Epithelial cell of proximal tubule (primary cell): ENCODE measurements around the gene HAUS1. TPM values are rescaled to one million over a fixed set of nuclear protein-coding genes. Genes with fewer than 3 reads are reported as not detected.
"Not testable (repeated sequence)": the region's sequence is repeated elsewhere in the genome, so short reads cannot be mapped to it uniquely, and the experiment has no call there.

Source experiments
- DNase-seq: peaks from one replicate; pipeline ENCODE4 v3.0.0-alpha.2; 2011; ENCODE audit warnings: low read depth
- H3K4me3 ChIP-seq: 2 replicates; pipeline ENCODE4 v1.5.1; 2011; ENCODE audit warnings: low read depth, mild to moderate bottlenecking, low read length
- total RNA-seq: library from RNA; depleted of rRNA; stranded (reverse); fragments of >200 nt; gene quantifications from 2 replicates; pipeline ENCODE4 v1.2.3, GENCODE V29; 2015
- TF ChIP-seq, protein P1 (sequence below): conservative IDR thresholded peaks from 2 replicates; pipeline ENCODE4 v1.5.1; 2012; ENCODE audit warnings: low read depth, mild to moderate bottlenecking, low read length

HAUS1 gene
- total RNA-seq, 1 donor from 2014 or later, result 123 TPM

DNA sequence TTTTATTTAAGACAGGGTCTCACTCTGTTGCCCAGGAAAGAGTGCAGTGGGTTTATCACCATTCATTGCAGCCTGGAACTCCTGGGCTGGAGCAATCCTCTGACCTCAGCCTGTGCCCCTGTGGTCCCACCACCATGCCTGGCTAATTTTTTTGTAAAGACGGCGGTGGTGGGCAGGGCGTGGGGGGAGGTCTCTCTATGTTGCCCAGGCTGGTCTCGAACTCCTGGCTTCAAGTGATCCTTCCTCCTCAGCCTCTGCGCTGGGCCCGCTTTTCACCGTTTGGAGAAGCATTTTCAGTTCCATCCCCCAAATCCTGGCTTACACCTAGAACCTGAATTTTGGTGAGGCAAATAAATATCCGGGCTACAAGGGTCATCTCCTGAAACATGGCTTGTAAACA lies 4.7 kb upstream of the HAUS1 start:
- TF ChIP-seq, protein P1, sequence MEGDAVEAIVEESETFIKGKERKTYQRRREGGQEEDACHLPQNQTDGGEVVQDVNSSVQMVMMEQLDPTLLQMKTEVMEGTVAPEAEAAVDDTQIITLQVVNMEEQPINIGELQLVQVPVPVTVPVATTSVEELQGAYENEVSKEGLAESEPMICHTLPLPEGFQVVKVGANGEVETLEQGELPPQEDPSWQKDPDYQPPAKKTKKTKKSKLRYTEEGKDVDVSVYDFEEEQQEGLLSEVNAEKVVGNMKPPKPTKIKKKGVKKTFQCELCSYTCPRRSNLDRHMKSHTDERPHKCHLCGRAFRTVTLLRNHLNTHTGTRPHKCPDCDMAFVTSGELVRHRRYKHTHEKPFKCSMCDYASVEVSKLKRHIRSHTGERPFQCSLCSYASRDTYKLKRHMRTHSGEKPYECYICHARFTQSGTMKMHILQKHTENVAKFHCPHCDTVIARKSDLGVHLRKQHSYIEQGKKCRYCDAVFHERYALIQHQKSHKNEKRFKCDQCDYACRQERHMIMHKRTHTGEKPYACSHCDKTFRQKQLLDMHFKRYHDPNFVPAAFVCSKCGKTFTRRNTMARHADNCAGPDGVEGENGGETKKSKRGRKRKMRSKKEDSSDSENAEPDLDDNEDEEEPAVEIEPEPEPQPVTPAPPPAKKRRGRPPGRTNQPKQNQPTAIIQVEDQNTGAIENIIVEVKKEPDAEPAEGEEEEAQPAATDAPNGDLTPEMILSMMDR, result no peak
- no peak overlapping the region for H3K4me3 ChIP-seq
- no peak for DNase-seq

DNA sequence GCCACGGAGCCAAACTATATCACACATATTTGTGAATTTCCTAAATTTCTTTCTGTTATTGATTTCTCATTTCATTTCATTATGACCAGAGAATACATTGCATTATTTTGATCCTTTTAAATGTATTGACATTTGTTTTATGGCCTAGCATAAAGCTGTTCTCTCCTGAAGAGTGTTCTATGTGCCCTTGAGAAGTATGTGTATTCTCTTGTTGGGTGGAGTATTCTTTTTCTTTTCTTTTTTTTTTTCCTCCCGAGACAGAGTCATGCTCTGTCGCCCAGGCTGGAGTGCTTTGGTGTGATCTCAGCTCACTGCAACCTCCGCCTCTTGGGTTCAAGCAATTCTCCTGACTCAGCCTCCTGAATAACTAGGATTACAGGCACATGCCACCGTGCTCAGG lies 5.2 kb downstream of the HAUS1 start:
- H3K4me3 ChIP-seq, result no peak overlapping the region
- no peak for DNase-seq
- TF ChIP-seq, protein P1, result no peak

DNA sequence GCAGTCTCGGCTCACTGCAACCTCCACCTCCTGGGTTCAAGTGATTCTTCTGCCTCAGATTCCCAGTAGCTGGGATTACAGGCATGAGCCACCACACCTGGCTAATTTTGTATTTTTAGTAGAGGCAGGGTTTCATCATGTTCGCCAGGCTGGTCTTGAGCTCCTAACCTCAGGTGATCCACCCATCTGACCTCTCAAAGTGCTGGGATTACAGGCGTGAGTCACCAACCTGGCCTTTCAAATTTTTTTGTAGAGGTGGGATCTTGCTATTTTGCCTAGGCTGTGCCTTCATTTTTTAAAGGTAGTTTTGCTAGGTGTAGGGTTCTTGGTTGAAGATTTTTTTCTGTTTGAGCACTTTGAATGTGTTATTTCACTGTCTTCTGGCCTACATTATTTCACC lies 6.2 kb downstream of the HAUS1 start:
- TF ChIP-seq, protein P1, result no peak
- no peak for DNase-seq
- no peak overlapping the region for H3K4me3 ChIP-seq

DNA sequence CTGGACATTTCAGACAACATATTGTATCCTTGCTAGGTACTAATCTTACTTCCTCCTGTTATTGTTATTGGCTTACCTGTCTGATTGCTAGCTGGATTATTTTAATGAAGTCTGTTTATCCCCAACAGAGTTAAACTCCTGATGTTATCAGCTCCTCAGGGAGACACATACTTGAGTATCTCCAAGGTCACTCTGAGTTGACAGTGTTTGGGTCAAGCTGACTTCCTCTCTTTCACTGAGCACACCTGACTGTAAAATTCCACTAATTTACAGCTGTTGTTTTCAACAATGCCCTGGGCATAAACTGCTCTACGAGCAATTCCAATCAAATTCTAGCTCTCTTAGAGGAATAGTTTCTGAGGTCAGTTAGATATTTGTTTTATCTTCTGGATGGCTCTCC lies 9.6 kb downstream of the HAUS1 start:
- H3K4me3 ChIP-seq, result no peak overlapping the region
- TF ChIP-seq, protein P1, result no peak
- DNase-seq, result no peak

DNA sequence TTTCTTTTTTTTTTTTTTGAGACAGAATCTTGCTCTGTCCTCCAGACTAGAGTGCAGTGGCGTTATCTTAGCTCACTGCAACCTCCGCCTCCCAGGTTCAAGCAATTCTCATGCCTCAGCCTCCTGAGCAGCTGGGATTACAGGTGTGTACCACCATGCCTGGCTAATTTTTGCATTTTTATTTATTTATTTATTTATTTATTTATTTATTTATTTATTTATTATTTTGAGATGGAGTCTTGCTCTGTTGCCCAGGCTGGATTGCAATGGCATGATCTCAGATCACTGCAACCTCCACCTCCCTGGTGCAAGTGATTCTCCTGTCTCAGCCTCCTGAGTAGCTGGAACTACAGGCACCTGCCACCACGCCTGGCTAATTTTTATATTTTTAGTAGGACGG lies 22.4 kb downstream of the HAUS1 start:
- not testable (repeated sequence) for DNase-seq, H3K4me3 ChIP-seq

DNA sequence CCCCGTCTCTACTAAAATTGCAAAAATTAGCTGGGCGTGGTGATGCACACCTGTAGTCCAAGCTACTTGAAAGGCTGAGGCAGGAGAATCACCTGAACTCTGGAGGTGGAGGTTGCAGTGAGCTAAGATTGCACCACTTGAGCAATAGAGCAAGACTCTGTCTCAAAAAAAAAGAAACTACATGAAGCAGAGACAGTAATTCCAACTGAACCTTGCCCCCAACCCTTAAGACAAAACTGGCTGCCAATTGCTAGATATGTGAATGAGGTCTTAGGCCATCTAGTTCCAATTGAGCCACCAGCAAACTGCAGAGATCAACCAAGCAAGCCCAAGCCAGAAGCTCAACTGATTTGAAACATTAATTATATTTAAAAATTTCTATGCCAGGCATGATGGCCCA lies 25.9 kb downstream of the HAUS1 start:
- TF ChIP-seq, protein P1, result no peak
- no peak overlapping the region for H3K4me3 ChIP-seq
- no peak for DNase-seq

DNA sequence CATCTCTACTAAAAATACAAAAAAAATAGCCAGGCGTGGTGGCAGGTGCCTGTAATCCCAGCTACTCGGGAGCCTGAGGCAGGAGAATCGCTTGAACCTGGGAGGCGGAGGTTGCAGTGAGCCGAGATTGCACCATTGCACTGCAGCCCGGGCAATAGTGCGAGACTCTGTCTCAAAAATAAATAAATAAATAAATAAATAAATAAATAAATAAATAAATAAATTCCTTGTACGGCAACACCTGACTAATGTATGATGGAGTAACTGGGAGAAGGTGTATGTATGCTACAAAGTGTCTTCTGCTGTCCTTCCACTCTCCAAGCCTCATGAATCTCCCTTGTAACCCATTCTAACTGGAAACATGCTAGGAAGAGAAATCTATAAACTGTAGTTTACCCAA lies 26.4 kb downstream of the HAUS1 start:
- not testable (repeated sequence) for H3K4me3 ChIP-seq, DNase-seq

DNA sequence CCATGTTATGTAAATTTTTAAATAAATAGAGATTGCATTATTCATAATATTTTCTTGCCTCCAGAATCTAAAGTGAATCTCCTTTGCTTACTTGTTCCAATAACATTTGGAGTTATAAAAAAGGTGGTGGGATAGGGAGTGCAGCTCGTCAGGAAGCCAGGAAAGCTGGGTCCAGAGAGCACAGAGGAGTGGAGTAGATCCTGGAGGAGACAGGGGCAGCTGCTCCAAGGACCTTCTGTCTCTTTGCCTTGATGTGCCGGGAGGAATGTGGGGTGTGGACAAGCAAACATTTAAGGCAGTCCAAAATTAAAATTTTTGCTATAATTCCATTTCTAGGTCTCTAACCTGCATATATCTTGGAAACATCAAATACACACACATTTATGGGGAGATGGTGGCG lies 29.3 kb downstream of the HAUS1 start:
- no peak overlapping the region for H3K4me3 ChIP-seq
- TF ChIP-seq, protein P1, result no peak
- DNase-seq, result no peak
